ENCODE measurements around the gene ZNF236.

Gene ZNF236

DNA sequence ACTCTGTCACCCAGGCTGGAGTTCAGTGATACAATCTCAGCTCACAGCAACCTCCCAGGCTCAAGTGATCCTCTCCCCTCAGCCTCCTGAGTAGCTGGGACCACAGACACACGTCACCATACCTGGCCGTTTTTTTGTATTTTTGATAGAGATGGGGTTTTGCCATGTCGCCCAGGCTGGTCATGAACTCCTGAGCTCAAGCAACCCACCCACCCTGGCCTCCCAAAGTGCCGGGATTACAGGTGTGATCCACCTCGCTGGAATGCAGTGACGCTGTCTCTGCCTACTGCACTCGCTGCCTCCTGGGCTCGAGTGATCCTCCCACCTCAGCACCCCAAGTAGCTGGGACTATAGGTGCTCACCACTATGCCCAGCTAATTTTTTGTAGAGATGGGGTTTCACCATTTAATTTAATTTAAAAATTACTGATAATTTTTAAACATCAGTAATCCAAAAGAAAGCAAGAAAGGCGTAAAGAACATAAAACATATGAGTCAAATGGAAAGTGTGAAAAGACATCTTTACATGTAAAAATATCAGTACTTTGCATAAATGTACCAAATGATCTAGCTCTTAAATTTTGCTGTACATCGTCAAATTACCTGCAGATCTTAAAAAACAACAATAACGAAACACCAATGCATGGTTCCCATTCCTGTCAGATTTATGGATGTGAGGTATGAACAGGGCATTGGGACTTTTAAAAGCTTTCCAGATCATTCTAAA lies 2.8 kb upstream of the ZNF236 start:
- in situ Hi-C loops (cut with MboI; ENCODE audit: low pct_unique_long_range_greater_than_20kb, low sequenced_read_pairs): no loop called here
- DNase-seq: no peak

DNA sequence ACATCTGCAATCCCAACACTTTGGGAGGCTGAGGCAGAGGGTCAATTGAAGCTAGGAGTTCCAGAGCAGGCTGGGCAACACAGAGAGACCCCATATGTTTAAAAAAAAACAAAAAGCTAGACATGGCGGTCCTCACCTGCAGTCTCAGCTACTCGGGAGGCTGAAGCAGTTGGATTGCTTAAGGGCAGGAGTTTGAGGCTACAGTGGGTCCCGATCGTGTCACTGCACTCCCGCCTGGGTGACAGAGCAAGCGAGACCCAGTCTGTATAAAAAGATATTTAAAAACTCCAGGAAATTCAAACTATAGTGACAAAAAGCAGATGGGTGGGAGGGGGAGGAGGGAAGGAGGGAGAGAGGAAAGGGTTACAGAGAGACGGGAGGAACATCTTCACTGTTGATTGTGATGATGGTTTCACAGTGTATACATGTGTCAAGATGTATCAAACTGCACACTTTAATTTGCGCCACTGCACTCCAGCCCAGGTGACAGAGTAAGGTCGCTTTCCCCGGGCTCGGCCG lies 942 bp upstream of the ZNF236 start:
- in situ Hi-C loops (cut with MboI; ENCODE audit: low pct_unique_long_range_greater_than_20kb, low sequenced_read_pairs): no loop called here
- no peak for DNase-seq

GRCh38 chr18:76821875-76822505 lies 367 bp upstream of the ZNF236 start:
- peak; percentile 71 for DNase-seq
- in situ Hi-C loops (cut with MboI; ENCODE audit: low pct_unique_long_range_greater_than_20kb, low sequenced_read_pairs): no loop called here

DNA sequence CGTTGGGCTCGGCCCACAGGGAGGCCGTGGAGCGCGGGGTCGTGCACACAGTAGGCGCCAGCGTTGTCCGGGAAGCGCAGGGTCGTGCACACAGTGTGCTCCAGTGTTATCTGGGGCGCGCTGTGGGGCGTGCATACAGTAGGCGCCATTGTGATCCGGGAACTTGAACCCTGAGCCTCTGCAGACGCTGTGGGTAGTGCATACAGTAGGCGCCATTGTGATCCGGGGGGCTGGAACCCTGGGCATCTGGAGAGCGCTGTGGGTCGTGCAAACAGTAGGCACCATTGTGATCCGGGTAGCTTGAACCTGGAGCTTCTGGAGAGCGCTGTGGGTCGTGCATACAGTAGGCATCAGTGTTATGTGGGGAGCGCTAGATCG lies 793 bp downstream of the ZNF236 start:
- no peak for DNase-seq
- in situ Hi-C loops (cut with MboI; ENCODE audit: low pct_unique_long_range_greater_than_20kb, low sequenced_read_pairs): no loop called here

GRCh38 chr18:76823587-76824011 lies 1.2 kb downstream of the ZNF236 start:
- DNase-seq: peak; percentile 63
- in situ Hi-C loops (cut with MboI; ENCODE audit: low pct_unique_long_range_greater_than_20kb, low sequenced_read_pairs): no loop called here

DNA sequence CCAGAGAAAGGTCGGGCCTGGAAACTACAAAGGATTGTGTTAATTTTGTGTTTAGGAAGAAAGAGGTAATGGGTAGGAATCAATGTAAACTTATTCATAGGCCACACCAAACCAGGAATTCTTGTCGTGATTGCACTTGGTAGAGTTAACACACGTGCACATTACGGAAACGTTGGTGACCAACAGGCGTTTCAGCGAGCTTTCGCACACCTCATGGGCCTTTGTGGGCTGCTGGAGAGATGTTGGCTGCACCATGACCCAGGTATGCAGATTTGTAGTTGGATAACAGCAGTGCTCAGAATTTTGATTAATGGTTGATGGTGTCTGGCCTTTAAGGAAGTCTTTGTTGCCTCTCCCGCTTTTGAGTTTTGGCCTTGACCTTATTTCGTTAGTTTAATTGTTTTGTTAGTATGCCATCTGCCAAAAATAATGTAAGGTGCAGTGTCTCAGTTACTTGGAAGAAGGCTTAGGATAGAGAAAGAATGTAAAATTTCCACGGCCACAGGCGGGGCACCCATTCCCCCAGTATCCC lies 1.9 kb downstream of the ZNF236 start:
- DNase-seq: no peak
- in situ Hi-C loops (cut with MboI; ENCODE audit: low pct_unique_long_range_greater_than_20kb, low sequenced_read_pairs): no loop called here

DNA sequence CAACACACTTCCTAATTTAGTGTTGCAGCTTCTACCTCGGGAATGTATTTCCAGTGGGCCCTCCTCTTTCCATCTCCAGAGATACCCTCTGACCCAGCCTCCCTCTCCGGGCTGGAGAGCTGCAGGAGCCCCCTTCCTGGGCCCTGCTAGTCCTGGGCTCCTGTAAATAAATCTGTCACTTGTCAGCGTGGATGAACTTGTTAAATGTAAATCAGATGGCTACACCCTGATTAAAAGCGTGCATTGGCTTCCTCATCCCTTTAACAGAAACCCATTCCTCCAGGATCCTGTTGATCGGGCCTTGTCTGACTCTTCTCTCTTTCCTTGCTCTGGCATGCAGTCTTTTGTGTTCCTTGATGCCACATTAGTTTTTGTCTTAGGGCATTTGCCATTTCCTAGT lies 2.4 kb downstream of the ZNF236 start:
- DNase-seq: peak; percentile 20
- in situ Hi-C loops (cut with MboI; ENCODE audit: low pct_unique_long_range_greater_than_20kb, low sequenced_read_pairs): no loop called here

DNA sequence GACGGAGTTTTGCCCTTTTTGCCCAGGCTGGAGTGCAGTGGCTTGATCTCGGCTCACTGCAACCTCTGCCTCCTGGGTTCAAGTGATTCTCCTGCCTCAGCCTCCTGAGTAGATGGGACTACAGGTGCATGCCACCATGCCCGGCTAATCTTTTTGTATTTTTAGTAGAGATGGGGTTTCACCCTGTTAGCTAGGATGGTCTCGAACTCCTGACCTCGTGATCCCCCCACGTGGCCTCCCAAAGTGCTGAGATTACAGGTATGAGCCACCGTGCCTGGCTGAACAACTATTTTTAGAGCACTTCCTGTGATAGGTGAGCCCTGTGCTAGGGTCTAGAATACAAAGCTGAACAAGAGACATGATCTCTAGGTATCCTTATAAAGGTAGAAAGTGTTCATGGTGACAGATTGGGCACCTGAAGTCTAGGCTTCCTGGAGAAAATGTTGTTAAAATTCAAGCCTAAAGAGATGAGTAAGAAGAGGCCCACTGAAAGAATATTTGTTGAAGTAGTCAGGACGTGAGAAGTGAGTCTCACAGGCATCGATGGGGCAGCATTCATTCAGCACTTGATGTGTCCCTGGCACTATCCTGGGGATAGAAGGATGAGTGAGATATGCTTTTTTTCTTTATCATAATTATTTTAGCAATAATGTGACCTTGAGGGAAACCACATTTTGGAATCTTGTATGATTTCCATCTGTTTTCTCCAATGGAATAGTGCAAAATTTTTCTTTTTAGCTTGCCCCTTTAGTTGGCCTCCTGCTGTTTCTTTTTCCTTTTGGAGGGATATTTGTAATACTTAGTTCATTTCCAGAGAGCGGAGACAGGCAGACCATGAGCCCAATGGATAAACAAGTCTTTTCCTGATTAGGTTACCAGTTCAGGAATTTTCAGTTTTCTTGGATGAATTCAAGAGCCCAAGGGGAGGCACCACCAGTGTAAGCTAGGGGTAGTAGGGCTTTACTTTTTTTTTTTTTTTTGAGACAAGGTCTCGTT lies 5.1 kb downstream of the ZNF236 start:
- in situ Hi-C loops (cut with MboI; ENCODE audit: low pct_unique_long_range_greater_than_20kb, low sequenced_read_pairs): no loop called here
- no peak for DNase-seq

- DNase-seq: no peak
- in situ Hi-C loops (cut with MboI; ENCODE audit: low pct_unique_long_range_greater_than_20kb, low sequenced_read_pairs): no loop called here
Observed at GRCh38 chr18:76834379-76834778, 12.0 kb downstream of the ZNF236 start.

GRCh38 chr18:76835380-76835779 lies 13.0 kb downstream of the ZNF236 start:
- in situ Hi-C loops (cut with MboI; ENCODE audit: low pct_unique_long_range_greater_than_20kb, low sequenced_read_pairs): no loop called here
- DNase-seq: no peak

GRCh38 chr18:76837071-76837470 lies 14.7 kb downstream of the ZNF236 start:
- no peak for DNase-seq
- in situ Hi-C loops (cut with MboI; ENCODE audit: low pct_unique_long_range_greater_than_20kb, low sequenced_read_pairs): no loop called here

- no peak for DNase-seq
- in situ Hi-C loops (cut with MboI; ENCODE audit: low pct_unique_long_range_greater_than_20kb, low sequenced_read_pairs): no loop called here
Observed at GRCh38 chr18:76838182-76838581, 15.8 kb downstream of the ZNF236 start.

DNA sequence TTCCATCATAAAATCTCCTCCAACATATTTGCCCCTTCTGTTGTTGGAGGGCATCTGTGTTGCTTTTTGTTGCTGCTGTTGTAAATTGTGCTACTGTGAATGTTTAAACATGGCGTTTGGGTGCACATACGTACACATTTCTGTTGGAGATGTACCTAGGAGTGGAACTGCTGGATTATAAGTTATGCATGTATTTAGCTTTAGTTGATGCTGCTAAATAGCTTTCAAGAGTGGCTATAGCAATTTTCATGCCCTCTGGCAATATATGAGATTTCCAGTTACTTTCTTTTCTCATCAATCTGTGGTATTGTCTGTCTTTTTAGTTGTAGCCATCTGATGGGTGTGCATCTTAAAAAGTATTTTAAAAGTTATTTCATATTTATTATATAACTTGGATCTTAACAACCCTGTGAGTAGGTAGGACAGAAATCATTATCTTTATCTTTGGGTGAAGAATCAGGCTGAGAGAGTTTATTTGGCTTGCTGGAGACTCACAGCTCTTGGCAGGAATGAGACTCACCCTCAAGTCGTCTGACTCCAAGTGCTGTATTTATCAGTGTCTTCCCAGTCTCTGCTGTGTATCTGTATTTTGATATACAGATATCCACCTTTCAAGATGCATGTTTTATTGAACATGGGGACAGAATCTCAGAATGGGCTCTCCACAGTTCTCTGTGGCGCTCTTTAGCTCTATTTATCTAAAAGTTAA lies 16.9 kb downstream of the ZNF236 start:
- in situ Hi-C loops (cut with MboI; ENCODE audit: low pct_unique_long_range_greater_than_20kb, low sequenced_read_pairs): no loop called here
- DNase-seq: no peak

DNA sequence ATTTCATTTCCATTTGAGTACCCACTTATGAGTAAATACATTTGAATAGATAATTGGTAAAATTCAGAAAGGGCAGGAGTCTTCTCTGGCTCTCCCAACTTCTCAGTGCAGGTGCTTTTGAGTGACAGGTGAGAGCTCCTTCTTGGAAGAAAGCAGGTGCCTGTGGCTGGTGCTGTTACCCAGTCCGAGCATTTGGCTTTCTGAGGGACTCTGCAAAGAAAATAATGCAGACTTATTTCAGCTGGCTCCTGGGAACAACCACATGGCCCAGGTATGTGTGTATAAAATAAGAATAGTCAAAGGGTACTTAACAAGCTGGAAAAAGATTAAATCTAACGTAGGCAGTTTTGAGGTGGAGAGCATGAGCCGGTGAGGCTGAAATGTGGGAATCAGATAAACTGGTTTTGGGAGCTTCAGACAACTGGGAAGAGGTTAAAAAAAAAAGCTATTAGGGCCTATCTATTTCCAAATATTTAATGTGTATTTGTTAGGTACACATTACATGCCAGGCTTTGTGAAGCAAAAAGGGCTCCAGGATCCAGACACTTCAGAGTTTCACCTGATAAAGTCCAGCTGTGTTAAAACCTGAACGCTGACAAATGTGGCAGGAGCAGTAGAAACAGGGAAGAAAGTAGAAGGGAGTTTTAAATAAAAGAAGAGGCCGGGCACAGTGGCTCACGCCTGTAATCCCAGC lies 20.6 kb downstream of the ZNF236 start:
- DNase-seq: no peak
- in situ Hi-C loops (cut with MboI; ENCODE audit: low pct_unique_long_range_greater_than_20kb, low sequenced_read_pairs): no loop called here

- no peak for DNase-seq
- in situ Hi-C loops (cut with MboI; ENCODE audit: low pct_unique_long_range_greater_than_20kb, low sequenced_read_pairs): no loop called here
Observed at GRCh38 chr18:76844144-76844543, 21.8 kb downstream of the ZNF236 start.

DNA sequence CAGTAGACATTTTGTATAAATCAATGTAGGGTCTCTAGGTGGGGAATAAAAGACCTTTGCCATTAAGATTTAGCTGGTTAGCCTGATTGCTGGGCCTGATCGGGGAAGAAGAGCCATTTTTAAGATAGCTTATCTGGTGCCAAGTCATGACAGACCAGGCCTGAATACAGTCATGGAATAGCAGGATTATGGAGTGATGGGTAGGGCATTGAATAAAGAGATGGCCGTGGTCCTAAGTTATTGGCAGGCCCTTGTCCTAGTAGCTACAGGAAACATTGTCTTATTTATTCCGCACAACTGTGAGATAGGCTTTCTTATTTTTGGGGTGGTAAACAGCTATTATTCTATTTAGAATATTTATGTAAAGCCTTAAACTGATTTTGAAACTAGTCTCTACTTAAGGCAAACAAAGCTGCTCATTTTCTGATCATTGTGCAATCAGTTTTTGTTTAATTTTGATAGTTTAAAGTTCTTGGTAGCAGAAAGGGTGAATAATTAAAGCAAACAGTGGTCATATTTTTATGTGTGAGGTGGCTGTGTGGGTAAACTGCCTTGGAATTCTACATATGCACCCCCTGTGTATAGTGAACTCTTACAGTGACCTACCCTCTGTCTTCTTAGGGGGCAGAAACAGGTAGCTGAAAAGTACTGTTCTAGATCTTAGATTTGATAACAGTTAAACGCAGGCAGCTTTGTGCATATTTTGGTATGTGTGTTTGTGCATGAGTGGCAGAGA lies 22.6 kb downstream of the ZNF236 start:
- no peak for DNase-seq
- in situ Hi-C loops (cut with MboI; ENCODE audit: low pct_unique_long_range_greater_than_20kb, low sequenced_read_pairs): no loop called here

DNA sequence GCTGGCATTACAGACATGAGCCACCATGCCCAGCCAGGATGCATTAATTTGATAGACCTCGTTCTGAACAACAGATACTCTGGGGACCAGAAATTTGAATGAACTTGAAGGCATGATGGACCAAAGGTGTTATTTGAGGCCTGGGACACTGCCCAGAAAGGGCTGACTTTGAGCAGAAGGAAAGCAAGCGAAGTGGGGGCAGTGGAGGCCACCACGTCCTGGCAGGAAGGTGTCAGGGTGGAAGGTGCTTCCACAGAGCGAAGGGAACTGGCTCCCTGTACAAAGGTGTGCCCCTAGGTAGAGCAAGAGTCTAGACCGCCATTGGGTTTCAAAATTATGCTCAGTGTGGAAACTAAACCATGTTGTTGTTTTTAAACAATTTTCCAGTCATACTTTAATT lies 23.9 kb downstream of the ZNF236 start:
- in situ Hi-C loops (cut with MboI; ENCODE audit: low pct_unique_long_range_greater_than_20kb, low sequenced_read_pairs): no loop called here
- no peak for DNase-seq

- peak; percentile 31 for DNase-seq
- in situ Hi-C loops (cut with MboI; ENCODE audit: low pct_unique_long_range_greater_than_20kb, low sequenced_read_pairs): no loop called here
Observed at GRCh38 chr18:76847916-76848315, 25.6 kb downstream of the ZNF236 start.

Measured in KBM-7 (cell line).